HG03460 (cell line): Measurements from ENCODE around the gene CPTP.
"Not testable (repeated sequence)": the region's sequence is repeated elsewhere in the genome, so short reads cannot be mapped to it uniquely, and the experiment has no call there.

Source experiments
- ATAC-seq: cut with Tn5 transposase; IDR thresholded peaks from one replicate; pipeline ENCODE4 v1.9.1; 2021; ENCODE audit not compliant: unreplicated experiment

CPTP gene

DNA sequence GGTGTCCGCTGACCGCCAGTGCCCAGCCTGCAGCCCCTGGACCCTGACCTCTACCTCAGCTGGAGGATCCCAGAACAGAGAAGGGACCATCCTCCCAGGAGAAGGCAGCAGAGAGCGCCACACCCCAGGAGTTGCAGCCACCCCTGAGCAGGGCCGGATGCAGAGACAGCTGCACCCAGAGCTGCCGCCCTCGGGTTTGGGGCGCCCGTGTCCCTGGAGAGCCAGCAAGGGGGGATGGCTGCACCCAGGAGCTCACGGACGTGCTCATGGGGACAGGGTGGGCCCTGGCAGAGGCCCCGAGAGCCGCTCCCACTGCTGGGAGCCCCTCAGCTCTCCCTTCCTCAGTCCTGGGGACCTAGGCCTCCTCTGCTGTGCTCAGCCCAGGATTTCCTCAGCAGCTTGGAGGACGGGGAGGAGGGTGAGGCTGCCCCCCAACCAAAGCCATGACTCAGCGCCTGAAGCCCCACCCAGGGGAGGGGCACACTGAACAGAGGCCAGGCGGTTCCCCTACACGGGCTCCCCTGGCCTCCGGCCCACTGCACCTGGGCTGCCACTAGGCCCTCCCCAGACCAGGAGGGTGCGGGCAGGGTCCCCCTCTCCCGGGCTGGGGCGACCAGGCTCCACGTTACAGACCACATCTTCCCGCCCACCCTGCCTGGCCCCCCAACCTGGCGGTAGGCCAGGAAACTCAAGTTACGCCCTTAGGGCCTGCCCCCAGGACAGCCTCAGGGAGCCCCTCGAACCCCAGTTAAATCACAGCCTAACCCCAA lies 19.1 kb upstream of the CPTP start:
- no peak for ATAC-seq

DNA sequence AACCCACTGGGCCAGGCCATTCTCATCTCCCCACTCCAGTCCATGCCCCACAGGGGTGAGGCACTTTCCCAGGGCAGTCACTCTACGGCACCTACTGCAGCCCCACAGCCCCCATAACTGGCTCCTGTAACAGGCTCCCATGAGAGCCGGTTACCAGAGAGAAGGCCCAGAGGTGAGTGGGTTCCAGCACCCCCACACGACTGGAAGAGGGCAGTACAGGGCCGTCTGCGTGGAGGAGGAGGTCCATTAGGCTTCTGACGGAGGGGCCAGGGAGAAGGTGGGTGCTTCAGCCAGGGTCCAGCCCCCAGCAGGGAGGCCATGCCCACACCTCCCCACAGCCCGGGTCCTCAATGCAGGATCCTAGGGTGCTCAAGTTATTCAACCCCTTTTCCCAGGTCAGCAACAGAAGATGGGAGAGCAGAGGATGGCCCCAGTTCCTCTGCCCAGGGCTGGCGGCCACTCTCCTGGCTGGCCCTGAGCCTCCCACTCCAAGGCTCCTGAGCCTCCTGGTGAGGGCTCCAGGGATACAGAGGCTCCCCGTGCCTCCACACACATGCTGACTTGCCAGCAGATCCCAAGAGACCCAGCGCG lies 18.4 kb upstream of the CPTP start:
- no peak for ATAC-seq

DNA sequence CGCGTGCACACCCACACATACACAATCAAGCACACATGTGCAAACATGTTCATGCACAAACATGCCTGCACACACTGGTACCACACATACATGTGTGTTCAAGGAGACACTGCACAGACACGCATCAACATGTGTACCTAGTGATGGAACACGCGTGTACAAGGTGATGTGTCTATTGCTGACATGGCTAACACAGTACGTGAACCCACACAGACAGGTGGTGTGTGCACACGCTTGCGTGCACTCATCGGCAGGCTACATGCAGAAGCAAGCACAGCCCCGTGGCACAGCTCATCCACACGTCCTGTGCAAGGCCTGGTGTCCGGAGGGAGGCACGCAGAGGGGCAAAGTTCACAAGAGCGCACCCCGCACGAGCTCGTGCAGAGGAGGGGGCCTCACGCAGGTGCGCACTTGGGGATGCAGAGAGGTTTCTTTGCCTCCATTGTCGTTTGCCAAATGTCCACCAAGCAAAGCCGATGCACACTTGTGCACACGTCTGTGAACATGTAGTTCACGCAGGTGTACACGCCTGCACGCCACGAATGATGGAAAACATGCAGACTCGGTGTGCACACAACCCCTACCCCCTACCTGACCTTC lies 17.8 kb upstream of the CPTP start:
- ATAC-seq, result no peak

DNA sequence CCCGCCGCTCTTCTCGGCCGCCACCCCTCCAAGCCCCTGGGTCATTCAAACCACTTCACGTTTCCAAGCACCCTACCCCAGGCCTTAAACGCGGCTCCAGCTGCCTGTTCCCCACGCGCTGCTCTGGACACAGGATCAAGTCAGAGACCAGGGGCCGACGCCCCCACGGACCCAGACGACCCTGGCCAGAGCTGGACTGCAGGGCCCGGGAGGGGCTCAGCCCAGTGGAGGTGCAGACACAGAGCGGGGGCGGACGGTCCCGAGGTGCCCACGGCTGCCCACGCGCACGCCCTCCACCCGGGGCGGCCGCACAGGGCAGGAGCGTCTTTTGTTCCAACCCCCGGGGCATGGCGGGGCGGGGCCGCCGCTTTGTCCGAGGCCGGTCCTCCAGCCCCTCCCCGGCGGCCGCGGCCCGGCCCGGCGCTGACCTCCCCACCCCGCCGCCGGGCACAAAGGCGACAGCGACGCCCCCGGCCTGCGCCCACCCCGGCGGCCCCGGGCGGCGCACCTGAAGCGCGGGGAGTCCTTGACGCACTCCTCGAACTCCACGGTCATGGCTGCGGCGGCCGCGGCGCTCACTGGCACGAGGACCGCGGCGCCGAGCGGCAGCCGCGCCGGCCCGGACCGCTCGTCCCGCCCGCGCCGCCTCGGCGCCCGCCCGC lies 17.2 kb upstream of the CPTP start:
- ATAC-seq, result peak; percentile 9

DNA sequence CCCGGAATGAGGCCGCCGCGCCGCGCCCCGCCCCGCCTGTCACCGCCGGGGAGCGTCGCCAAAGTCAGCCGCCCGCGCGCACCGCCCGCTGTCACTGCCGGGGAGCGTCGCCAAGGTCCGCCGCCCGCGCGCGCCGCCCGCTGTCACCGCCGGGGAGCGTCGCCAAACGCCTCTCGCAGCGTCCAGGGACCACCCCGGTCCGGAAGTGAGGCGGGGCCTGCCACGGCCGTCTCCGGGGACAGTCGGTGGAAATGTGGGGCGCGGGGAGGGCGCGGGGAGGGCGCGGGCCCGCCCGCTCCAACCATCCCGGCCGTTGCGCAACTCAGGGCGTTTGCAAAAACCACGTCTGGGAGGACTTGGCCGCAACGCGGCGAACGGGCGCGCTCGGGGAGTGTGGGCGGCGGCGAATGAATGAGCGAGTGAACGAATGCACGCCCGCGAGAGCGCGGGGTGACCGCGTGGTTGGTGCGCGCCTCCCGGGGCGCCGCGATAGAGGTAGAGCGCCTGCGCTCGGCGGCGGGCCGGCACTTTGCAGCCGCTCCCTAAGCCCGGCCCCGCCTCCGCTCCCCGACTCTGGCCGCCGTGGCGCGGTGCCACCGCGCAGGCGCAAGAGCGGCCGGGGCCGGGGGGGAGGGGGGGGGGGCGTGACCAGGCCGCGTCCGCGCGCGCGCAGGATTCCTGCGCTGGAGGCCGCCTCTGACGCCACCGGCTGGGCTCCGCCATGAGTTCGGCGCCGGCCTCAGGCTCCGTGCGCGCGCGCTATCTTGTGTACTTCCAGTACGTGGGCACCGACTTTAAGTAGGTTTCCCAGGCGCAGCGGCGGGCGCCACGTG lies 16.5 kb upstream of the CPTP start, which contains the start of the genes ACAP3 and PUSL1:
ACAP3 (minus strand) TSS at position 8 of the 833 bp plus-strand sequence. CDS start 115 bp downstream, outside the sequence.
PUSL1 (plus strand) TSS at position 675 of the 833 bp plus-strand sequence; CDS start at position 722, 47 bp downstream.
- ATAC-seq, result peak; percentile 48

DNA sequence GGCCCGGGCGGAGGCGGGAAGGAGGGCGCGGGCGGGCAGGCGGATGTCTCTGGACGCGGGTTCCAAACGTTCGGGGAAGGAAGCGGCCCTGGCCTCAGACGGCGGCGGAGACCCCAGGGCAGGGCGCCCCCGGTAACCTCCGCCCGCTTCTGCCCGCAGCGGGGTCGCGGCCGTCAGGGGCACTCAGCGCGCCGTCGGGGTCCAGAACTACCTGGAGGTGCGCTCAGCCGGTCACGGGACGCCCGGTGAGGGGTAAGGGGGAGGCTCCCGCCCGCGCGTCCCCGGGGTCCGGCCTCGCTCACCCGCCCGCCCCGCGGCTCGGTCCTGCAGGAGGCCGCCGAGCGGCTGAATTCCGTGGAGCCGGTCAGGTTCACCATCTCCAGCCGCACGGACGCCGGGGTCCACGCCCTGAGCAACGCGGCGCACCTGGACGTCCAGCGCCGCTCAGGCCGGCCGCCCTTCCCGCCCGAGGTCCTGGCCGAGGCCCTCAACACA lies 15.8 kb upstream of the CPTP start:
- ATAC-seq, result peak; percentile 0

DNA sequence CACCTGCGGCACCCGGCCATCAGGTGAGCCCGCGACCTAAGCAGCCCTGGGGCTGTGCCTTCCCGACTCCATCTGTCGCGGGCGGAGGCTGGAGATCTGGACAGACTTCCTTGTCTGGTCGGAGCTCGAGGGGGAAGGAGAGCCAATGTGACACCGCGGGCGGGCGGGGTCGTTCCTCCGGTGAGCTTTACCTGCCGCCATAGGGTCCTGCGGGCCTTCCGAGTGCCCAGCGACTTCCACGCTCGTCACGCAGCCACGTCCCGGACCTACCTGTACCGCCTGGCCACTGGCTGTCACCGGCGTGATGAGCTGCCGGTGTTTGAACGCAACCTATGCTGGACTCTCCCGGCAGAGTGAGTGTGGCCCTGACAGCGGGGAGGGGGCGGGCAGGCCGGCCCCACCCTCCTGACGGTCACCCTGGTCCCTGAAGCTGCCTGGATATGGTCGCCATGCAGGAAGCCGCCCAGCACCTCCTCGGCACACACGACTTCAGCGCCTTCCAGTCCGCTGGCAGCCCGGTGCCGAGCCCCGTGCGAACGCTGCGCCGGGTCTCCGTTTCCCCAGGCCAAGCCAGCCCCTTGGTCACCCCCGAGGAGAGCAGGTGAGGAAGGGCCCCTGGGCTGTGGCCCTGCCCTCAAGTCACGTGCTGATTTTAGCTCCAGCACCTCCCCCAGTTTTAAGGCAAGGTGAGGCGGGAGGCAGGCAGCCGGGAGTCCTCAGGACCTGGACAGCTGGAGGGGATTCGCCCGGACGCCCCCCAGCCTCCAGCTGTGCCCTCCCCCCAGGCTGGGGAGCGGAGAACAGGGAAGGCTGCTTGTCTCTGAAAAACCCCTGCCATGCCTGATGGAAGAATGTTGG lies 15.1 kb upstream of the CPTP start:
- ATAC-seq, result no peak

DNA sequence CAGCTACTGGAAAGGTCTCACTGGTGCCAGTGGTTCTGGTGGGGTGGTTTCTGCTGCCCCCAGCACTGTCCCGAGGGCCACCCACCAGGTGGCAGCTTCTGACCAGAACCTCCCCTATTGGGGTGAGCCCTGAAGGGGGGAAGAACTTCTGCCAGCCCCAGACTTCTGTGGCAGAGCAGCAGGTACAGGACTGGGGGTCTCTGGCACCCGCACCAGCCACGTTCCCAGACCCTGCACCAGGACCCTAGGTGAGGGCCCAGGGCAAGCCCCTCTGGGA lies 14.6 kb upstream of the CPTP start:
- ATAC-seq, result no peak

DNA sequence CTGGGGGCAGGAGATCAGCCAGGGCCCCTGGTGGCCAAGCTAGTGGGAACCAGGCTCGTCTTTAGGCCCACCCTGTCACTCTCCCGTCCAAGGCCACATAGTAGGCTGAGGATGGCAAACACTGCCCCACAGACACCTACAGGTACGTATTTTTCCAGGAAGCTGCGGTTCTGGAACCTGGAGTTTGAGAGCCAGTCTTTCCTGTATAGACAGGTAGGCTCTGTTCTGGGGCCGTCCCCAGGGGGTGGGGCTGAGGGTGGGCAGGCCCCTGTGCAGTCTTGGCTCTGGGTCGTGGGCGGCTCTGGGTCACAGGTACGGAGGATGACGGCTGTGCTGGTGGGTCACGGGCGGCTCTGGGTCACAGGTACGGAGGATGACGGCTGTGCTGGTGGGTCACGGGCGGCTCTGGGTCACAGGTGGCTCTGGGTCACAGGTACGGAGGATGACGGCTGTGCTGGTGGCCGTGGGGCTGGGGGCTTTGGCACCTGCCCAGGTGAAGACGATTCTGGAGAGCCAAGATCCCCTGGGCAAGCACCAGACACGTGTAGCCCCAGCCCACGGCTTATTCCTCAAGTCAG lies 14.0 kb upstream of the CPTP start:
- no peak for ATAC-seq

DNA sequence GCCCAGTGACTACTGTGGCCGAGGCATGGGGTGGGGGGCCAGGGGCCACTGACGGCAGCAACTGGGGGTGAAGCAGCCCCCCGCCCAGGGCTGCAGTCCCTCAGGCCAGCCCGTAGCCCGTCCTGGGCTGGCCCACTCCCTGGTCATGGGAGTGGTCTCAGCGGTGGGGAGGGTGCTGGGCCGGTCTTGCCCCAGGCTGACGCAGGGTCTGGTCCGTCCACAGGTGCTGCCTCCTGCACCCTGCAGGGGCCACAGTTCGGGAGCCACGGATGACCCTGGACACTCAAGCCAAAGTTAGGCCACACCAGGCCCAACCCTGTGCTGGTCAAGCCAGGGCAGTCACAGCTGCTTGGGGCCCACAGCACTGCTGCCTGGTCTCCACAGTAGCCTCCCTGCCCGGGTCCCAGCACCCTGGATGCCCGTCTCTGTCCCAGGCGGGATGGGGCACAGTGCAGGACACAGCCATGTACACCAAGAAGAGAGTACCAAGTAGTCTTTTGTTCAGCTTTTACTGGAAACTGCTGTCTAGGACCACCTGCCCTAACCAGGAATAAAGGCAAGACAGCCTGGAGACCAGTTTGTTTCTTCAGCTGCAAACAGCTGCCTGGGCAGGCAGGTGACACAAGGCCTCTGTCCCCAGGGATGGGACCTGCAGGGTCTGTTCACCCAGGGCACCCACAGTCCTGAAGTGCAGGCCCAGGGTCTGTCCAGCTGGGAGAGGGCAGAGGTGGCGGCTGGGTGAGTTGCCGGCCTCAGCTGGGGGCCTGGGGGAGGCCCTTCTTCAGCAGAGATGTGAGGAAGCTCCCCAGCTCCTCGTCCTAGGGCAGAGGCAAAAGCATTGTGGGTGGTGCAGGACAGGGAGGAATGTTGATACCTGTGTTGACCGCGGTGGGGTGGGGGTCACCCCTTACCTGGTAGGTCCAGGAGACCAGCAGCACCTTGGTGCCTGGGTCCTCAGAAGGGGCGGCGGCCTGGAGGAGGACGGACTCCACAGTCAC lies 13.2 kb upstream of the CPTP start:
- ATAC-seq, result no peak

DNA sequence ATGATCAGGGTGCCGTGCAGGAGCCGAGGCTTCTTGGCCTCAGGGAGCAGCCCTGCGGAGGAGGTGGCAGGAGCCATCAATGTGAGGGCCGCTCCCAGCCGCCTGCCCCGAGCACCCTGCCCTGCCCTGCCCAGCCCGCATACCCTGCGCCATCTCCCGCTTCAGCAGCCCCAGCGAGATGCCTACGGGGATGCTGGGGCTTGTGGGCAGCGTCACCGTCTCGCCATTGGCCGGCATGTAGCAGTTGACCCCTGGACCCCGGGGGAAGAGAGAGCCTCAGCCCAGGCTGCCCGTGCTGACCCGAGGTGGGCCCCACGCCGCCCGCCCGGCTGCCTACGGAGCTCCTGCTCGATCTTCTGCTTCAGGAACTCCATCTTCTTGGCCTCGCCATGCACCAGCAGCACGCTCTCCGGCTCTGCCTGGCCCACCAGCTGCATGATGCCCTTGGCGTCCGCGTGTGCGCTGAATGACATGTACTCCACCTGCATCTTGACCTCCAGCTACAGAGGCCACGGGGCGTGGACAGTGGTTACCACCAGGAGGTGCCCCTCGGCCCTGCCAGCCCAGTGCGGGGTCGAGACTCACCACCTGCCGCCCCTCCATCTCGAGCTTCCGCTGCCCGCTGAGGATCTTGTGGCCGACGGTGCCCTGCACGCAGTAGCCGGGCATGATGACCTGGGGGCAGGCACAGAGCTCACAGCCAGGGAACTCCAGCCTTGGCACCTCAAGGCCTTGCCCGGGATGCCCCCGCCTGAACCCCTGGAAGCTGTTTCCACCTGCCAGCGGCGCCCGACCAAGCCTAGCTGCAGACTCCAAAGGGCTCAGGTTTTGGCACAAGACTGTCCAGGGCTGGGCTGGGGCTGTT lies 11.9 kb upstream of the CPTP start:
- ATAC-seq, result no peak

DNA sequence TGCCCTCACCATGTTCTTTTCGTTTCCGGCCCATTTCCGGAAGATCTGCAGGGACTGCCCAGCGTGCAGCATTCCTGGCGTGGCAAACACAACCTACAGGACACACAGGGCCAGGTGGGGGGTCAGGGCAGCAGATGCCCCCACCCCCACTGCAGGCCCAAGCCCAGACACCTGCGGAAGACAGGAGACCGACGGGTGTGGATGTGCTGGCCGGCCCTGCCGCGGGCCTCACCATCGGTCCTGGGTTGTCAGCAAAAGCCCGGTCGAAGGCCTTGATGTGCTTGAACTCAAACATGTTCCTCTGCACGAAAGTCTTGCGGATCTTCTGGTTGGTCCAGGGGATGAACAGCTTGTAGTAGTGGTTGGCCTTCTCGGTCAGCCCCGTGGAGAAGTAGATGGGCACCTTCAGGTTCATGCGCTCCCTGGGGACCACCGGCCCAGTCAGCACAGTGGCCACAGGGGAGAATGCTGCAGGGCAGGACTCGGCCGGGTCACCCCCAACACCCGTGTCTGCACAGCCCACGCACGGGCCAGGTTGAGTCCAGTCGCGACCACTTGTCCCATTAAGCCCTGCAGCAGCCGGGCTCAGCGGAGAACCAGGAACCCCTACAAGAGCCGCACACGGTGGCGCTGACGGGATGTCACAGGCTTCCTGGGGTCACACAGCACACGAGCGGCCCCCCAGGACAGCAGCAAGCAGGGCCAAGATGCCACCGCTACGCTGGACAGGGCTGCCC lies 10.9 kb upstream of the CPTP start:
- no peak for ATAC-seq

DNA sequence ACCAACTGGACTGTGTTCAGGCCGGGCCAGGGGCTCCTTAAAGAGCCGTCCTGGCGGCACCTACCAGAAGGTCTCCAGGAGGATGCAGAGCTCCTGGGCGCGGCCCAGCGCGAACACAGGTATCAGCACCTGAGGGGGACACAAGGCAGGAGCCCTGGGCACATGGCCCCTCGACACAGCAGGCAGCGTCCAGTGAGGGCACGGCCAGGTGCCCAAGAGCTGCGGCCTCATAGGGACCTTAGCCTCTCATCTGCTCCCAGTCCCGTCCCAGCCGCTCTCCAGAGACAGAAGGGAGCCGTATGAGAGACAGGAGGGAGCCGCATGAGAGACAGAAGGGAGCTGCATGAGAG lies 10.4 kb upstream of the CPTP start:
- ATAC-seq, result no peak

DNA sequence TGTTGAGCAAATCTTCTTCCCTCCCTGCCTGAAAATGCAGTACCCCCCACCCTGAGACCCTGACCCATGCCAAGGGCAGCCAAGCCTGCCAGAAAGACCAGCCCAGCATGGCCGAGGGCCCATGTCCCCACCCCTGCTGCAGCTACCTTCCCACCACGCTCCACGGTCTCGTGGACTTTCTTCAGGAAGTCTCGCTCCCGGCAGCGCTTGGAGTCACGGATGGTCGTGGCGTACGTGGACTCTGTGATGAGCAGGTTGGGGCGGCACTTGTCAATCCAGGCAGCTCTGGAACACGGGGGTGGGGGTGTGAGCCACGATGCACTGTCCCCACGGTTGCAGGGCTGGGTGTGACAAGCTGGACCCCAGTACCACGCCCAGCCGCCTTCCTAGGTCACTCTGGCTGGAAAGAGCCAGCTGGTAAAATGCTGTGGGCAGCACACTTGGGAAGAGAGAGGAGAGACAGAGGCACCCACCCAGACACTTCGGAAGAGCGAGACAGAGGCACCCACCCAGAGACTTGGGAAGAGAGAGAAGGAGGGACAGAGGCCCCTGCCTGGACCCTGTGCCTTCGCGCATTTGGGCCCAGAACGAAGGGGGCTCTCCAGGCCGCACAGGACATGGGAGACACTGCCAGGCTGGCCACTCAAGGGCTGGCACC lies 9.8 kb upstream of the CPTP start:
- ATAC-seq, result no peak

DNA sequence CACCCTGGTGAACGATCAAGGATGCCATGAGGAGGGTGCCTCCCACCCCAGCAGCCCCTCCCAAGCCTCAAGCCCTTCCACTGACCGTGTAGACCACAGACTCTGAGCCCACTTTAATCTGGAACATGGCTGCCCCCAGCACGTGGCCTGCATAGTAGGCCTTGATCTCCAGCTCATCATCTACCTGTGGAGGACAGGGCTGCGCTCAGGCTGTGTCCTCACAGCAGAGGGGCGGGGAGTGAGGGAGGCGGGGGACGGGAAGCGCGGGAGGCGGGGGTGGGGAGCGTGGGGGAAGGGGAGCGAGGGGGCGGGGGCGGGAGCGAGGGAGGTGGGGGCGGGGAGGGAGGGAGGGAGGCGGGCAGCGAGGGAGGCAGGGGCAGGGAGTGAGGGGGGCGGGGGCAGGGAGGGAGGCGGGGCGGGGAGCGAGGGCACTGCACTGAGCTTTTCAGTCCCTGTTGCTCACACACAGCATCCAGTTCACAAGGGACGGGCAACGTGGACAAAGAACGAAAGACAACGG lies 9.1 kb upstream of the CPTP start:
- no peak for ATAC-seq

DNA sequence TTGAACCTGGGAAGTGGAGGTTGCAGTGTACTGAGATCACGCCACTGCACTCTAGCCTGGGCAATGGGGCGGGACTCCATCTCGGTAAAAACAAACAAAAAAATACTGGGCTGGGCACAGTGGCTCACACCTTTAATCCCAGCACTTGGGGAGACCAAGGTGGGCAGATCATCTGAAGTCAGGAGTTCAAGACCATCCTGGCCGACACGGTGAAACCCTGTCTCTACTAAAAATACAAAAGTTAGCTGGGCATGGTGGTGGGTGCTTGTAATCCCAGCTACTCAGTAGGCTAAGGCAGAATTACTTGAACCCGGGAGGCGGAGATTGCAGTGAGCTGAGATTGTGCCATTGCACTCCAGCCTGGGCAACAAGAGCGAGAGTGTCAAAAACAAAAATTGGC lies 8.4 kb upstream of the CPTP start:
- not testable (repeated sequence) for ATAC-seq
